ENCODE measurements around the gene ATP2A2. TPM values are rescaled to one million over a fixed set of nuclear protein-coding genes. Genes with fewer than 3 reads are reported as not detected.

Gene ATP2A2
- total and polyA plus RNA-seq, 5 donors from 2014 or later, result 3.3 to 119 (median 4.9) TPM

DNA sequence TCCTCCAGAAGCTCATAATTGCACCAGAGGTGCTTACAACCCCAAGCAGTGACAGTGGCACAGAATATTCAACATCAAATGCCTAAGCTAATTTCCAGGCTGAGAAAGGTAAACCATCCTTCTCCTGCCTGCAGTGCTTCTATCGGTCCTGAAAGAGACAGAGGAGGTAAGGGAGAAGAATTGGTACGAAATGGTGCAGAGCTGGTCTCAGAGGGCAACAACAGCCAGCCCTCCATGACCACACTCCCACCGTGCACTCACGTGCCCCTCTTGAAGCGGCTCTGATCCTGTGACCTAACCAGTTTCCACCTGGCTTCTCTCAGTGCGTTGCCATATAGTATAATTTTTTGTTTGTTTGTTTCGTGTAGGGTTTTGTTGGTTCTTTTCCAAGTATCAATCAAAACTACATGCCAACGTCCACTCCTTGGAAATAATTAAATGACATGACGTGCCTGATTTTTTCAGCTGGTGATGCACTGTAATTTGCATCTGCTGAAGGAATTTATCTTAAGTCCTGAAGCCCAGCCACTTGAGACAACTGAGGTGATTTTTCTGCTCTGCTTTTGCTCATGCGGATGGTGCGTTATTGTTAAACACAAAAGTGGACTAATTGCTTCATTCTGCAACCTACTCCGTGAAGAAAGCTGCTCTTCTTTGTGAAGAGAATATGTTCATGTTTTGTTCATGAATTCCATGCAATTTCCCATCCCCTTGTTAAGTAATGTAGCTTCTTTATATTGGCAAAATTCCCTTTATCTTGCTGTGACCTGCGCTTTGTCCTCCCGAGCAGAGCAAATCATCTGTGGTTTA, 1.3 kb upstream of the ATP2A2 start:
- DNase-seq, result no peak
- peaks cover 6% of the 10 kb centered on the region for H3K36me3 Mint-ChIP-seq
- H3K27me3 Mint-ChIP-seq, result peaks cover 5% of the 10 kb centered on the region
- peak overlapping the region; percentile 90 to 96 (median 94) for H3K27ac Mint-ChIP-seq
- Histone ChIP-seq H3K36me3 (ENCODE audit: control insufficient read depth, insufficient read depth, low read length) (no peaks in the 10 kb centered on the region), H3K4me1 (ENCODE audit: control insufficient read depth, insufficient read depth, low read length, poor library complexity, severe bottlenecking) (peaks cover 34% of the 10 kb centered on the region), H3K27ac (ENCODE audit: insufficient read depth, low read length, poor library complexity, severe bottlenecking) (peak overlapping the region; percentile 83), H3K4me3 (ENCODE audit: low read depth, low read length) (peak overlapping the region; percentile 69), H3K27me3 (ENCODE audit: control insufficient read depth, insufficient read depth, low read length) (no peaks in the 10 kb centered on the region), H3K9me3 (ENCODE audit: control insufficient read depth in 2 of 2, low read length in 2 of 2) (no peaks in the 10 kb centered on the region)
- H3K4me1 Mint-ChIP-seq, result peaks cover 22 to 40% (median 39%) of the 10 kb centered on the region in 4 donors
- H3K9me3 Mint-ChIP-seq, result peaks cover 0 to 2% (median 0%) of the 10 kb centered on the region in 7 donors
- ATAC-seq (ENCODE audit: low read depth in 2 of 2), result no peak
- peak overlapping the region; percentile 93 to 98 (median 96) for H3K4me3 Mint-ChIP-seq

- Histone ChIP-seq H3K36me3 (ENCODE audit: control insufficient read depth, insufficient read depth, low read length) (peaks cover 6% of the 10 kb centered on the region), H3K4me1 (ENCODE audit: control insufficient read depth, insufficient read depth, low read length, poor library complexity, severe bottlenecking) (peaks cover 39% of the 10 kb centered on the region), H3K27me3 (ENCODE audit: control insufficient read depth, insufficient read depth, low read length) (no peaks in the 10 kb centered on the region), H3K27ac (ENCODE audit: insufficient read depth, low read length, poor library complexity, severe bottlenecking) (peak overlapping the region; percentile 83), H3K4me3 (ENCODE audit: low read depth, low read length) (peak overlapping the region; percentile 69), H3K9me3 (ENCODE audit: control insufficient read depth in 2 of 2, low read length in 2 of 2) (no peaks in the 10 kb centered on the region)
- peak; percentile 13 to 17 for ATAC-seq (ENCODE audit: low read depth in 2 of 2)
- Mint-ChIP-seq H3K4me3 (peak overlapping the region; percentile 93 to 98 (median 96)), H3K27ac (peak overlapping the region; percentile 90 to 96 (median 94)), H3K27me3 (peaks cover 5% of the 10 kb centered on the region), H3K36me3 (peaks cover 6% of the 10 kb centered on the region), H3K4me1 (peaks cover 29 to 46% (median 45%) of the 10 kb centered on the region in 4 donors), H3K9me3 (peaks cover 0 to 2% (median 0%) of the 10 kb centered on the region in 7 donors)
- DNase-seq, result peak in 2 of 3 donors; percentile 54 to 63
These were observed 662 bp upstream of the ATP2A2 start for GRCh38 chr12:110280392-110280778.

DNA sequence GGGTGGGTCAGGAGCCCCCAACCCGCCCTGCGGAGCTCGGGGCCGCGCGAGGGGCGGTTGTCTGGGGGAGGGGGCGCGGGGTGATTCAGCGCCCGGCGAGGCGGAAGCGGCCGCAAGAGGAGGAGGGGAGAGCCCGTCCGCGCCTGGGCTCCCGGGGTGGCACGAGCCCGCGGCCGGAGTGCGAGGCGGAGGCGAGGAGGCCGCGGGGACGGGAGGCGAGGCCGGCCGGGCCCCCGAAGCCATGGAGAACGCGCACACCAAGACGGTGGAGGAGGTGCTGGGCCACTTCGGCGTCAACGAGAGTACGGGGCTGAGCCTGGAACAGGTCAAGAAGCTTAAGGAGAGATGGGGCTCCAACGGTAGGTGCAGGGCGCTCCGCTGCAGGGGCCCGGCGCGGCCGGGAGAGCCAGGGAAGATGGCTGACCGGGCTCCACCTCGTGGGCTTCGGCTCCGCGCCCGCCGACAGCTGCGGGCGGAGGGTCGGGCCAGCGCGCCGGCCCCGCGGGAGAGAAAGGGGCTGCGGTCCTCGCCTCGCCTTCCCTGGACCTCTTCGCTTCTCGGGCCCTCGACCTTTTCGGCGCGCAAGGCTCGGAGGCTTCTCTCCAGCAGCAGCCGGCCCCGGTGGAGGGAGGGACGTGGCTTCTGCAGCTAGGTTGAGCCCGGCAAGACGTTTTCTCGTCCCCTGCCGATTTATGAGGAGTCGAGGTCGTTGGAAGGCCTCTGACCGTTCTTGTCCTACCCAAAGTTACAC, 677 bp downstream of the ATP2A2 start:
- peaks cover 6% of the 10 kb centered on the region for H3K36me3 Mint-ChIP-seq
- Histone ChIP-seq H3K27ac (ENCODE audit: insufficient read depth, low read length, poor library complexity, severe bottlenecking) (peak overlapping the region; percentile 81), H3K27me3 (ENCODE audit: control insufficient read depth, insufficient read depth, low read length) (no peaks in the 10 kb centered on the region), H3K36me3 (ENCODE audit: control insufficient read depth, insufficient read depth, low read length) (peaks cover 8% of the 10 kb centered on the region), H3K4me3 (ENCODE audit: low read depth, low read length) (peak overlapping the region; percentile 98), H3K9me3 (ENCODE audit: control insufficient read depth in 2 of 2, low read length in 2 of 2) (no peaks in the 10 kb centered on the region), H3K4me1 (ENCODE audit: control insufficient read depth, insufficient read depth, low read length, poor library complexity, severe bottlenecking) (peaks cover 53% of the 10 kb centered on the region)
- peaks cover 0 to 2% (median 0%) of the 10 kb centered on the region in 7 donors for H3K9me3 Mint-ChIP-seq
- peak overlapping the region; percentile 89 to 98 (median 94) for H3K4me3 Mint-ChIP-seq
- H3K4me1 Mint-ChIP-seq, result peaks cover 39 to 59% (median 57%) of the 10 kb centered on the region in 4 donors
- ATAC-seq (ENCODE audit: low read depth in 2 of 2) (peak; percentile 8 to 11), DNase-seq (peak; percentile 12 to 52 (median 36))
- peaks cover 5% of the 10 kb centered on the region for H3K27me3 Mint-ChIP-seq
- H3K27ac Mint-ChIP-seq, result peak overlapping the region; percentile 88 to 93 (median 90)

DNA sequence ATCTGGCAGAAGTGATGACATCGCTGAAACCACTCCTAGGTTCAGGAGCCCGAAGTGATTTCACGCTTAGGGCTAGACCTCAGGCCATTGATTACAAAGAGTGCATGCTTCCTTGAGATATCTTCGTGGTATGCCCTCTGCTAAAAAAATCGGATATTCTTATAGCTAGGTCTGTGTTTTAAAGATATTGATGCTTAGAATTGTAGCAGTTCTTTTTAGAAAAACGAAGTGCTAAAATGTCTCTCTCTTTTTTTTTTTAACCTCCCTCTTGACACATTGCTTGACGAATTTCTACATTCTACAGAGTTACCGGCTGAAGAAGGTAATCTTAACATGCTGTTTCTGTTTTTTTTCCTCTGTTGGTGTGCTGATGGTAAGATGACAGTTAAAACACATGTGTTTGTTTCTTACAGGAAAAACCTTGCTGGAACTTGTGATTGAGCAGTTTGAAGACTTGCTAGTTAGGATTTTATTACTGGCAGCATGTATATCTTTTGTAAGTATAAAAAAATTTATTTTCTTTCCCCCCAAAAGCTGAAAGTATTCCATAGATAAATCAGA, 1.3 kb downstream of the ATP2A2 start:
- Mint-ChIP-seq H3K36me3 (peaks cover 6% of the 10 kb centered on the region), H3K27ac (peak overlapping the region; percentile 88 to 93 (median 90)), H3K4me3 (peak overlapping the region; percentile 89 to 98 (median 94)), H3K27me3 (peaks cover 5% of the 10 kb centered on the region), H3K9me3 (peaks cover 0 to 2% (median 0%) of the 10 kb centered on the region in 7 donors), H3K4me1 (peaks cover 43 to 65% (median 60%) of the 10 kb centered on the region in 4 donors)
- DNase-seq (peak in 1 of 3 donors; percentile 44), ATAC-seq (ENCODE audit: low read depth in 2 of 2) (no peak)
- H3K27me3 ChIP-seq (ENCODE audit: control insufficient read depth, insufficient read depth, low read length), result no peaks in the 10 kb centered on the region
- peaks cover 55% of the 10 kb centered on the region for H3K4me1 ChIP-seq (ENCODE audit: control insufficient read depth, insufficient read depth, low read length, poor library complexity, severe bottlenecking)
- H3K4me3 ChIP-seq (ENCODE audit: low read depth, low read length), result peak overlapping the region; percentile 98
- H3K9me3 ChIP-seq (ENCODE audit: control insufficient read depth in 2 of 2, low read length in 2 of 2), result no peaks in the 10 kb centered on the region
- H3K36me3 ChIP-seq (ENCODE audit: control insufficient read depth, insufficient read depth, low read length), result peaks cover 8% of the 10 kb centered on the region
- H3K27ac ChIP-seq (ENCODE audit: insufficient read depth, low read length, poor library complexity, severe bottlenecking), result peak overlapping the region; percentile 81

GRCh38 chr12:110282956-110283817, 2.1 kb downstream of the ATP2A2 start:
- Mint-ChIP-seq H3K4me3 (peak overlapping the region; percentile 89 to 98 (median 94)), H3K4me1 (peaks cover 44 to 71% (median 58%) of the 10 kb centered on the region in 4 donors), H3K36me3 (peaks cover 6% of the 10 kb centered on the region), H3K27me3 (peaks cover 5% of the 10 kb centered on the region), H3K9me3 (peaks cover 0 to 2% (median 0%) of the 10 kb centered on the region in 7 donors), H3K27ac (peak overlapping the region; percentile 35 to 93 (median 88))
- Histone ChIP-seq H3K4me3 (ENCODE audit: low read depth, low read length) (peak overlapping the region; percentile 98), H3K36me3 (ENCODE audit: control insufficient read depth, insufficient read depth, low read length) (peaks cover 8% of the 10 kb centered on the region), H3K9me3 (ENCODE audit: control insufficient read depth in 2 of 2, low read length in 2 of 2) (no peaks in the 10 kb centered on the region), H3K27ac (ENCODE audit: insufficient read depth, low read length, poor library complexity, severe bottlenecking) (peak overlapping the region; percentile 60), H3K27me3 (ENCODE audit: control insufficient read depth, insufficient read depth, low read length) (no peaks in the 10 kb centered on the region), H3K4me1 (ENCODE audit: control insufficient read depth, insufficient read depth, low read length, poor library complexity, severe bottlenecking) (peaks cover 58% of the 10 kb centered on the region)
- no peak for ATAC-seq (ENCODE audit: low read depth in 2 of 2)
- peak in 2 of 3 donors; percentile 26 to 35 for DNase-seq

GRCh38 chr12:110284597-110284996, 3.5 kb downstream of the ATP2A2 start:
- Mint-ChIP-seq H3K4me3 (peak overlapping the region; percentile 89 to 98 (median 94)), H3K4me1 (peaks cover 54 to 81% (median 70%) of the 10 kb centered on the region in 4 donors), H3K27ac (peak overlapping the region in 1 of 3 donors; percentile 93), H3K36me3 (peaks cover 12% of the 10 kb centered on the region), H3K9me3 (no peaks in the 10 kb centered on the region), H3K27me3 (peaks cover 5% of the 10 kb centered on the region)
- H3K9me3 ChIP-seq (ENCODE audit: control insufficient read depth in 2 of 2, low read length in 2 of 2), result no peaks in the 10 kb centered on the region
- DNase-seq (no peak), ATAC-seq (ENCODE audit: low read depth in 2 of 2) (no peak)
- peak overlapping the region; percentile 98 for H3K4me3 ChIP-seq (ENCODE audit: low read depth, low read length)
- H3K4me1 ChIP-seq (ENCODE audit: control insufficient read depth, insufficient read depth, low read length, poor library complexity, severe bottlenecking), result peaks cover 70% of the 10 kb centered on the region
- H3K36me3 ChIP-seq (ENCODE audit: control insufficient read depth, insufficient read depth, low read length), result peaks cover 14% of the 10 kb centered on the region
- no peaks in the 10 kb centered on the region for H3K27me3 ChIP-seq (ENCODE audit: control insufficient read depth, insufficient read depth, low read length)
- peak overlapping the region; percentile 60 for H3K27ac ChIP-seq (ENCODE audit: insufficient read depth, low read length, poor library complexity, severe bottlenecking)

All from CD4-positive, CD25-positive, alpha-beta regulatory T cell (primary cell).